ENCODE measurements around the gene MDP1.

GRCh38 chr14:24219521-24219920 lies 3.7 kb upstream of the MDP1 start:
- TF ChIP-seq YY1 (IDR thresholded peaks at IDR 0.05; ENCODE audit: low read depth, low read length) (no peak), CTCF (IDR thresholded peaks at IDR 0.05; ENCODE audit: control extremely low read depth in 1 of 3, insufficient read depth in 1 of 3, low read depth in 1 of 3, low read length in 3 of 3) (no peak), EZH2 (IDR thresholded peaks at IDR 0.05; ENCODE audit: low read depth, low read length, severe bottlenecking) (no peak), SUZ12 (IDR thresholded peaks at IDR 0.05; ENCODE audit: low read length) (no peak), JUN (IDR thresholded peaks at IDR 0.05; ENCODE audit: low read depth, low read length) (no peak), CEBPB (IDR thresholded peaks at IDR 0.05; ENCODE audit: low read depth, low read length) (no peak), SIX5 (IDR thresholded peaks at IDR 0.05; ENCODE audit: low read depth, low read length) (no peak), POLR2A (IDR thresholded peaks at IDR 0.05; ENCODE audit: control extremely low read depth in 1 of 2, low read depth in 2 of 2, low read length in 2 of 2) (no peak), POLR2AphosphoS5 (IDR thresholded peaks at IDR 0.05; ENCODE audit: low read depth, low read length) (no peak), JUND (IDR thresholded peaks at IDR 0.05; ENCODE audit: low read length) (no peak)

Measured in H1 (cell line).